ENCODE measurements around the gene ARCN1.

ARCN1 gene

GRCh38 chr11:118532852-118533768, 39.1 kb upstream of the ARCN1 start:
- Mint-ChIP-seq H3K27me3 (ENCODE audit: low read depth) (no peaks in the 10 kb centered on the region), H3K4me1 (ENCODE audit: low read depth) (peaks cover 17% of the 10 kb centered on the region), H3K27ac (no peak overlapping the region), H3K9me3 (no peaks in the 10 kb centered on the region), H3K36me3 (ENCODE audit: low read depth) (no peaks in the 10 kb centered on the region), H3K4me3 (no peak overlapping the region)
- DNase-seq (ENCODE audit: low spot score), result no peak

- Mint-ChIP-seq H3K27me3 (ENCODE audit: low read depth) (no peaks in the 10 kb centered on the region), H3K27ac (no peak overlapping the region), H3K4me1 (ENCODE audit: low read depth) (peaks cover 16% of the 10 kb centered on the region), H3K9me3 (no peaks in the 10 kb centered on the region), H3K4me3 (no peak overlapping the region), H3K36me3 (ENCODE audit: low read depth) (no peaks in the 10 kb centered on the region)
- DNase-seq (ENCODE audit: low spot score), result no peak
Measured at GRCh38 chr11:118533769-118534729, 38.2 kb upstream of the ARCN1 start.

- peaks cover 2% of the 10 kb centered on the region for H3K36me3 Mint-ChIP-seq (ENCODE audit: low read depth)
- no peak for DNase-seq (ENCODE audit: low spot score)
- H3K9me3 Mint-ChIP-seq, result no peaks in the 10 kb centered on the region
- H3K27me3 Mint-ChIP-seq (ENCODE audit: low read depth), result no peaks in the 10 kb centered on the region
- H3K27ac Mint-ChIP-seq, result no peak overlapping the region
- no peak overlapping the region for H3K4me3 Mint-ChIP-seq
- peaks cover 6% of the 10 kb centered on the region for H3K4me1 Mint-ChIP-seq (ENCODE audit: low read depth)
Measured at GRCh38 chr11:118535261-118535660, 36.9 kb upstream of the ARCN1 start.

GRCh38 chr11:118536726-118537125, 35.5 kb upstream of the ARCN1 start:
- no peaks in the 10 kb centered on the region for H3K9me3 Mint-ChIP-seq
- peaks cover 2% of the 10 kb centered on the region for H3K36me3 Mint-ChIP-seq (ENCODE audit: low read depth)
- H3K4me1 Mint-ChIP-seq (ENCODE audit: low read depth), result peaks cover 2% of the 10 kb centered on the region
- no peak overlapping the region for H3K27ac Mint-ChIP-seq
- no peak overlapping the region for H3K4me3 Mint-ChIP-seq
- no peak for DNase-seq (ENCODE audit: low spot score)
- no peaks in the 10 kb centered on the region for H3K27me3 Mint-ChIP-seq (ENCODE audit: low read depth)

- Mint-ChIP-seq H3K9me3 (no peaks in the 10 kb centered on the region), H3K4me1 (ENCODE audit: low read depth) (no peaks in the 10 kb centered on the region), H3K27ac (no peak overlapping the region), H3K4me3 (no peak overlapping the region), H3K27me3 (ENCODE audit: low read depth) (no peaks in the 10 kb centered on the region), H3K36me3 (ENCODE audit: low read depth) (peaks cover 2% of the 10 kb centered on the region)
- DNase-seq (ENCODE audit: low spot score), result no peak
Measured at GRCh38 chr11:118537409-118537980, 34.7 kb upstream of the ARCN1 start.

- Mint-ChIP-seq H3K9me3 (no peaks in the 10 kb centered on the region), H3K27ac (no peak overlapping the region), H3K36me3 (ENCODE audit: low read depth) (peaks cover 6% of the 10 kb centered on the region), H3K4me1 (ENCODE audit: low read depth) (no peaks in the 10 kb centered on the region), H3K27me3 (ENCODE audit: low read depth) (no peaks in the 10 kb centered on the region), H3K4me3 (no peak overlapping the region)
- no peak for DNase-seq (ENCODE audit: low spot score)
Measured at GRCh38 chr11:118544010-118544646, 28.1 kb upstream of the ARCN1 start.

GRCh38 chr11:118544647-118545010, 27.6 kb upstream of the ARCN1 start:
- DNase-seq (ENCODE audit: low spot score), result no peak
- no peaks in the 10 kb centered on the region for H3K27me3 Mint-ChIP-seq (ENCODE audit: low read depth)
- H3K4me1 Mint-ChIP-seq (ENCODE audit: low read depth), result no peaks in the 10 kb centered on the region
- no peaks in the 10 kb centered on the region for H3K9me3 Mint-ChIP-seq
- H3K27ac Mint-ChIP-seq, result no peak overlapping the region
- peaks cover 6% of the 10 kb centered on the region for H3K36me3 Mint-ChIP-seq (ENCODE audit: low read depth)
- no peak overlapping the region for H3K4me3 Mint-ChIP-seq

GRCh38 chr11:118545533-118545932, 26.7 kb upstream of the ARCN1 start:
- Mint-ChIP-seq H3K27ac (no peak overlapping the region), H3K4me3 (no peak overlapping the region), H3K9me3 (no peaks in the 10 kb centered on the region), H3K27me3 (ENCODE audit: low read depth) (no peaks in the 10 kb centered on the region), H3K4me1 (ENCODE audit: low read depth) (no peaks in the 10 kb centered on the region), H3K36me3 (ENCODE audit: low read depth) (peaks cover 5% of the 10 kb centered on the region)
- no peak for DNase-seq (ENCODE audit: low spot score)

- no peak overlapping the region for H3K4me3 Mint-ChIP-seq
- peaks cover 10% of the 10 kb centered on the region for H3K36me3 Mint-ChIP-seq (ENCODE audit: low read depth)
- H3K4me1 Mint-ChIP-seq (ENCODE audit: low read depth), result no peaks in the 10 kb centered on the region
- H3K9me3 Mint-ChIP-seq, result no peaks in the 10 kb centered on the region
- DNase-seq (ENCODE audit: low spot score), result no peak
- H3K27me3 Mint-ChIP-seq (ENCODE audit: low read depth), result no peaks in the 10 kb centered on the region
- no peak overlapping the region for H3K27ac Mint-ChIP-seq
Measured at GRCh38 chr11:118547132-118547531, 25.1 kb upstream of the ARCN1 start.

GRCh38 chr11:118552341-118552740, 19.9 kb upstream of the ARCN1 start:
- no peaks in the 10 kb centered on the region for H3K27me3 Mint-ChIP-seq (ENCODE audit: low read depth)
- H3K9me3 Mint-ChIP-seq, result no peaks in the 10 kb centered on the region
- no peak overlapping the region for H3K27ac Mint-ChIP-seq
- peaks cover 17% of the 10 kb centered on the region for H3K36me3 Mint-ChIP-seq (ENCODE audit: low read depth)
- H3K4me1 Mint-ChIP-seq (ENCODE audit: low read depth), result no peaks in the 10 kb centered on the region
- no peak overlapping the region for H3K4me3 Mint-ChIP-seq
- DNase-seq (ENCODE audit: low spot score), result no peak

- Mint-ChIP-seq H3K4me3 (no peak overlapping the region), H3K27me3 (ENCODE audit: low read depth) (no peaks in the 10 kb centered on the region), H3K36me3 (ENCODE audit: low read depth) (peaks cover 2% of the 10 kb centered on the region), H3K27ac (no peak overlapping the region), H3K9me3 (no peaks in the 10 kb centered on the region), H3K4me1 (ENCODE audit: low read depth) (peaks cover 7% of the 10 kb centered on the region)
- DNase-seq (ENCODE audit: low spot score), result no peak
Measured at GRCh38 chr11:118560806-118561205, 11.4 kb upstream of the ARCN1 start.

- H3K36me3 Mint-ChIP-seq (ENCODE audit: low read depth), result no peaks in the 10 kb centered on the region
- peaks cover 11% of the 10 kb centered on the region for H3K4me1 Mint-ChIP-seq (ENCODE audit: low read depth)
- no peaks in the 10 kb centered on the region for H3K9me3 Mint-ChIP-seq
- H3K27ac Mint-ChIP-seq, result peak overlapping the region; percentile 71
- H3K4me3 Mint-ChIP-seq, result peak overlapping the region; percentile 73
- DNase-seq (ENCODE audit: low spot score), result no peak
- no peaks in the 10 kb centered on the region for H3K27me3 Mint-ChIP-seq (ENCODE audit: low read depth)
Measured at GRCh38 chr11:118565051-118565450, 7.2 kb upstream of the ARCN1 start.

- Mint-ChIP-seq H3K4me3 (no peak overlapping the region), H3K36me3 (ENCODE audit: low read depth) (peaks cover 14% of the 10 kb centered on the region), H3K27me3 (ENCODE audit: low read depth) (no peaks in the 10 kb centered on the region), H3K9me3 (no peaks in the 10 kb centered on the region), H3K4me1 (ENCODE audit: low read depth) (peaks cover 28% of the 10 kb centered on the region), H3K27ac (no peak overlapping the region)
- no peak for DNase-seq (ENCODE audit: low spot score)
Measured at GRCh38 chr11:118569670-118570069, 2.5 kb upstream of the ARCN1 start.
